Right lung (tissue), 5 donors: Measurements from ENCODE around the gene RNF148. TPM values are rescaled to one million over a fixed set of nuclear protein-coding genes. Genes with fewer than 3 reads are reported as not detected.

Experiments used
- polyA plus RNA-seq, 5 donors: library from polyadenylated mRNA; unstranded; fragments of 120-200 nt; gene quantifications; one replicate each; pipeline versions ENCODE4 v1.2.1 to v1.2.3, GENCODE V29; 2013; ENCODE audit warnings: inconsistent platforms in 1 of 5, low replicate concordance in 1 of 5; ENCODE audit not compliant: insufficient read length in 5 of 5, insufficient read depth in 1 of 5

Gene RNF148
- polyA plus RNA-seq, 5 donors: 0.31 to 0.65 (median 0.36) TPM

Other genes starting within 250 kb of the RNF148 start
- gene RNF133, start 3.8 kb downstream of the RNF148 start, polyA plus RNA-seq: under 1 TPM; 0.23 to 0.54 (median 0.28) TPM
- gene CADPS2, start 183.5 kb upstream of the RNF148 start, polyA plus RNA-seq: 10 to 100 TPM; 53.5 to 79.9 (median 73.9) TPM